ENCODE data around the gene ASMTL.

Gene ASMTL

GRCh38 chrX:1403228-1403627 lies 49.5 kb downstream of the ASMTL start:
- no peak for ATAC-seq
- no peak for DNase-seq

- DNase-seq (no peak), ATAC-seq (peak; percentile 14)
These were observed 50.9 kb downstream of the ASMTL start for GRCh38 chrX:1401611-1402430.

GRCh38 chrX:1400742-1401471 lies 51.8 kb downstream of the ASMTL start:
- ATAC-seq: no peak
- DNase-seq: no peak

GRCh38 chrX:1400049-1400448 lies 52.7 kb downstream of the ASMTL start:
- DNase-seq: no peak
- ATAC-seq: no peak

GRCh38 chrX:1398431-1399340 lies 54.0 kb downstream of the ASMTL start:
- DNase-seq (no peak), ATAC-seq (no peak)

GRCh38 chrX:1397441-1398270 lies 55.1 kb downstream of the ASMTL start:
- DNase-seq (no peak), ATAC-seq (no peak)

GRCh38 chrX:1397001-1397400 lies 55.7 kb downstream of the ASMTL start:
- DNase-seq (no peak), ATAC-seq (no peak)

- DNase-seq (no peak), ATAC-seq (no peak)
These were observed 57.0 kb downstream of the ASMTL start for GRCh38 chrX:1395646-1396216.

GRCh38 chrX:1394731-1395501 lies 57.8 kb downstream of the ASMTL start:
- no peak for ATAC-seq
- no peak for DNase-seq

- DNase-seq (no peak), ATAC-seq (no peak)
These were observed 58.7 kb downstream of the ASMTL start for GRCh38 chrX:1393871-1394615.

GRCh38 chrX:1392376-1393068 lies 60.2 kb downstream of the ASMTL start:
- ATAC-seq: peak; percentile 33
- peak; percentile 68 for DNase-seq

- DNase-seq (peak; percentile 100), ATAC-seq (peak; percentile 98)
These were observed 60.9 kb downstream of the ASMTL start, which contains the start of gene SLC25A6 for GRCh38 chrX:1391707-1392375. TSS of gene SLC25A6 (minus strand) at chrX:1392113. CDS start at chrX:1392009, 104 bp downstream.

GRCh38 chrX:1391370-1391706 lies 61.4 kb downstream of the ASMTL start:
- no peak for ATAC-seq
- DNase-seq: no peak

- ATAC-seq (no peak), DNase-seq (peak; percentile 19)
These were observed 61.9 kb downstream of the ASMTL start for GRCh38 chrX:1390621-1391369.

GRCh38 chrX:1389993-1390285 lies 62.8 kb downstream of the ASMTL start:
- no peak for ATAC-seq
- no peak for DNase-seq

- no peak for DNase-seq
- no peak for ATAC-seq
These were observed 63.3 kb downstream of the ASMTL start for GRCh38 chrX:1389181-1389992.

GRCh38 chrX:1388651-1389050 lies 64.1 kb downstream of the ASMTL start:
- no peak for ATAC-seq

More at GRCh38 chrX:1388651-1389050, 64.1 kb downstream of the ASMTL start:
- no peak for DNase-seq

Measured in stimulated activated naive CD8-positive, alpha-beta T cell treated with anti-CD3 and anti-CD28 coated beads, Interleukin-15, Interleukin-2, amounts not matched to agents 100 U/mL and 50 U/mL, for 24 hours (primary cell).